ENCODE results near the gene CFAP90.

The CFAP90 gene

DNA sequence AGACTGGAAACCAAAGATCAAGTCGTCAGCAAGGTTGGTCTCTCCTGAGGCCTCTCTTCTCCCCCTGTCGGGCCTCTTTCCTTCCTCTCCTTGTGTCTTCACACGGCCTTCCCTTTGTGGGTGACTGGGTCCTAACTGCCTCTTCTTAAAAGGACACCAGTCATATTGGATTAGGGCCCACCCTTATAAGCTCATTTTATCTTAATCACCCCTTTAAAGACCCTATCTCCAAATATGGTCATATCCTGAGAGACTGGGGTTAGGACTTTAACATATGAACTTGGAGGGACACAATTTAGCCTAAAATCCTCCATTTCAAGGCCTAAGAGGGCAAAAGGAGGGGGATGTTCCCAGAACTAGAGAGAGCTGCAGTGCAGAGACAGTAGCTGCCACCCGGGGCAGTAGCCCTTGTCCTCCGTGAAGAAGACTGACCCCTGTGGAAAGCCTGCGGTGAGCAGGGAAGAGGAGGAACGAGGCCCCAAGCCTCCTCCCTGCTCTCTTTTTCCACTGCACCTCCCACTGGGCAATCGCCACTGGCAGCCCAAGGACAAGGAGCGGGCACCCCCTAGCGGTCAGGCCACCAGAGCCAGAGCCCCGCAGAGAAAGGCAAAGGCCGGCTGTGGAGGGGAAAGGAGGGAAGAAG is 34.9 kb downstream of the CFAP90 start:
- peak; percentile 44 to 54 for DNase-seq

- no peak for DNase-seq
These were observed 36.1 kb downstream of the CFAP90 start for GRCh38 chr5:7814816-7815215.

DNA sequence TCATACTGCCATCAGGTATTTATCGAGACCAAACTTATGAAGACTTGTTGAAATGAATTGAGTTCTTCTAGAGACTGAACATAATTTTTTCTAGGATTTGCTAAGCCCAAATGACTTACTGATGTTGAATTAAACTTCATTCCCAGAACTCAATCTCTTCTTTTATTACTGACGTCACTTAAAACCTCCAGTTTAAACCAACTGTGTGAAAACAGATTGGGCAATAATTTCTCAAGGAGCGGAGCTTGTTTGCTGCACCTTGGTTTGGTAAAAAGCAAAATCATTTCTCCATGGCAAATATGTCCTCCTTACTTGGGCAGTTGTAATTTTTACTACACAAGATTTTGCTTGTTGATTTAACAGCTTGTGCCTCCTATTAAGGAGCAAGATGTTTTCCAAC is 37.4 kb downstream of the CFAP90 start:
- no peak for DNase-seq

GRCh38 chr5:7813007-7813406 is 37.9 kb downstream of the CFAP90 start:
- DNase-seq = no peak

DNA sequence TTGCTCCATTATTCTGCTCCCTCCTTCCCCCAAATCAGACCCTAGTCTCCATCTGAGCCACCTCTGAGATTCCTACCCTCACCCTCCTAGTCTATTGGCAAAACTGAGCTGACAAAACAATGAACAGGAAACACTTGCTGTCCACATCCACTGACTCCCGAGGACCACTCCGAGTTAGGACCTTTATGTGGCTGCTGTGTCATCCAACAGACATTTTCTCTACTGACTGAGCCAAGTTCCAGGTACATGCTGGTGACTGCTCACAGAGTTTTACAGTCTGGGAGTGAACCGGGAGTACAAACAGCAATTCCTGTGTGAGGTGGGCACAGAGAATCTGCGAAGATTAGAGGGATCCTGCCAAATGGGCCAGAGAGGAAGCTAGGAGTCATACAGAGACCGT is 39.2 kb downstream of the CFAP90 start:
- no peak for DNase-seq

DNA sequence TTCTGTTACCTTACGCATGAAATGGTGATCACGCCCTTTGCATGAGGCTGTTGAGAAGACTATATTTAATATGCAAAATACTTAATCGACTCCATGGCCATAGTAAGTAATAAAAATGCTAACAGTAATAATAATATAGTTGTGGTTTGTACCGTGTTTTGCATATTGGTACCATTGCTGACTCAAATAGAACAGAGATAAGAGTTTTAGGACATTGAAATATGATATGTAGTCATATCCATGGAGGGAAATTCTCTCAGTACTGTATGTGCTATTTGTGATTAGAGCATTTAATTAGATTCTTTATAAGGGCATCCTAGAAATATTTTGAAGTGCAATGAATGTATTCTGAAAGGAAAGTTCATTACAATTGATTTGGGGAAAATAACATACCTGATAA is 41.9 kb downstream of the CFAP90 start:
- DNase-seq = no peak

- no peak for DNase-seq
These were observed 45.6 kb downstream of the CFAP90 start for GRCh38 chr5:7805379-7805778.

DNA sequence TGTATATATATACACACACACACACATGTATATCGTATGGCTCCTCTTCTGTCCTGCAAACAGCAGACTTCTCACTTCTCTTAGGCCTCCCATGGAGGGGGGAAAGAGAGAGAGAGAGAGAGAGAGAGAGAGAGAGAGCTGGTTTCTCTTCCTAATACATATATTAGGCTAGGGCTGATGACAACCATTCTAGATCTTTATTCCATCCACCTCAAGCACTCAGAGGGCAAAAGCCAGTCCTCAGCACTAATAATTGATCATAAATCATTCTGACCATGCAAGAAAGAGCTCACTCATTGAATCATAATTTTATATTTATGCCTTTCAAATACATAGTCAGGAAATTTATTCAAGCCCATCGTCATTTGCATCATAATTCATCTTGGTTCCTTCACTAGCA is 47.0 kb downstream of the CFAP90 start:
- no peak for DNase-seq

DNA sequence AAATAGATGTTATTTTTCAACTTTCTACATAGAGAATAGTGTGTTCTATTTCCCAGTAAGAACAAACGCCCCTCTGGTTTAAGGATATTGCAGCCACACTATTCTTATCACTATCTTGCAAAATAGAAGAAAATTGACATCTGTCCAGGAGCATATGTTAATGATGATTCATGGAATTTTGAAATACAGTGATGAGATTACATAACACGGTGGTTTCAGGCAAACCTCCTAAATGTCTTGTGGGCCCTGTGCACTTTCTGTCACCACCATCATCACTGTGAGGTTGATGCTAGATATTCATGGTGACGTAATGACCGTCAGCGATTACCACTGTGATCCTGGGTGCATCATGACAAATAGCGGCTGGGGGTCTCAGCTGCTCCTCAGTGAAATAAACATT is 48.1 kb downstream of the CFAP90 start:
- peak in 1 of 2 donors; percentile 35 for DNase-seq

- DNase-seq = no peak
These were observed 48.9 kb downstream of the CFAP90 start for GRCh38 chr5:7801891-7802614.

- no peak for DNase-seq
These were observed 55.6 kb downstream of the CFAP90 start for GRCh38 chr5:7795306-7795705.

GRCh38 chr5:7794823-7795222 is 56.1 kb downstream of the CFAP90 start:
- DNase-seq = no peak

GRCh38 chr5:7794311-7794710 is 56.6 kb downstream of the CFAP90 start:
- no peak for DNase-seq

GRCh38 chr5:7793895-7794294 is 57.0 kb downstream of the CFAP90 start:
- DNase-seq = no peak

GRCh38 chr5:7789567-7789966 is 61.4 kb downstream of the CFAP90 start:
- DNase-seq = no peak

DNA sequence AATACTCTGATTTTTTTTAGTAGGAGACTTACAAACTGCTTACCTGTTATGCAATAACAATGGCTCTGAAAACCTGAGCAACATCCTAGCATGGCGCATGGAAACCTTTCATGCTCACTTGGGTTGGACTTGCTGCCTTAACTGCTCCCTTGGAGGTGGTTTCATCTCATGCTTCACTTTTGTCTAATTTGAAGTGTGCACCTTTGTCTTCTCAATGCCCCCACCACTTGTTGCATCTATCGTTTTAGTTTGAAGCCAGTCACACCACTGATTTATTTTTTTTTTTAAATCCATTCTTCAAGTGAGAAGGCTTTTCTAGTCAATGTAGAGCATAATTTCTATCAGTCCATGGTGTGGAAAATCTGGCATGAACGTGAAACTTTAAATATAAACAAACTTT is 63.2 kb downstream of the CFAP90 start:
- no peak for DNase-seq

DNA sequence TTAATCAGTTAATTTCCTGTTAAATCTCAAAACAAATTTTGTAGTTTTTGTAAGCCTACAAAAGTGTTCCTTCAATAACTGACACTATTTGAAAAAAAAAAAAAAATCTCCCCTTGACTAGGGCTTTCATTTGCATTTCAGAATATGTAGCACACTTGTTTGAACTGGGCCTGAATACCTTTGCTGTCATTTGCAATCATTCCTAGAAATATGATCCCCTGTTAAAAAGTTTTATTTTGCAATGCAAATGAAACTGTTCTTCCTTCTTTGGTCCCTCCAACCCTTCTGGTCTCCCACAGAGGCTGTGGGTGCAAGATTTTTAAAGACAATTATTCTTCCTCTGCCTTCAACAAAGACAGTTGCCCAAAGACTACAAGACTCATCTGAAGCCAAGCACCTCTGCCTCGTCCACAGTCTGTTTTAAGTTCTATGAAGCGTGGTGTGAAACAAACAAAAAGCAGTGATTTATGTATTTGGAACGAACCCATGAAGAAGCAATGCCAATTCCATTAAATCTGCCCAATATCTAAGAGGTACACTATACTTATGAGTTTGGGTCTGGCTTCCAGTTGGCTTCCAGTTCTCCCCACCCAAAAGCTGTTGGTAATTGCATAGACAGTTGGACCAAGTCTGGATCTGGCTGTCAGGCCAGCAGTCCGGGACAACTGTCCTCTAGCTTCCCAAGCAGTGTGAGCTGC is 66.1 kb downstream of the CFAP90 start:
- DNase-seq = no peak

DNA sequence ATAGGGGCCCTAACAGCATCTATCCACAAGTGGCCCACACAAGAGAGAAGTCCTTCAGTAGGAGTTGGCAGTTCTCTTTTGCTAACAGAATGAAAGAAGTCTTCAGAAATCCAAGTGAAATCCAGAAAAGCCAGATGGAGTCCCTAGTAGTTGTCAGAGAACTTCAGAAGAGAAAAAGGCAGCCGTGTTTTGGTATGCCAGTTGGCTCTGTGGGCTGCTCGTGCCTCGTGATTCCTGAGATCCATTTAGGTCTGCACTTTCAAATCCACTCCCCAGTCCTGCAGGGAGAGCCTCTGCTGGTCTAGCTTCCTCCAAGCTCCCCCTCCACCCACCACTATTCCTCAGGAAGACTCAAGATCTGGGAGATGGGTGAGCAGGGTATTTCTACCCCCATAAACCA is 69.0 kb downstream of the CFAP90 start:
- DNase-seq = no peak
